ENCODE measurements around the gene F3. TPM values are rescaled to one million over a fixed set of nuclear protein-coding genes. Genes with fewer than 3 reads are reported as not detected.

Gene F3
- total and polyA plus RNA-seq, 2 experiments from 2014 or later, result 281 to 390 TPM

GRCh38 chr1:94543893-94544635 is 2.5 kb upstream of the F3 start:
- no peaks in the 10 kb centered on the region for H3K27me3 ChIP-seq
- DNase-seq (ENCODE audit: low spot score), result no peak
- H3K4me3 ChIP-seq, result no peak overlapping the region
- H3K4me1 ChIP-seq (ENCODE audit: insufficient read depth), result no peaks in the 10 kb centered on the region
- peaks cover 33% of the 10 kb centered on the region for H3K79me2 ChIP-seq
- H2AFZ ChIP-seq, result no peak overlapping the region
- peak overlapping the region; percentile 97 for H3K27ac ChIP-seq
- TF ChIP-seq EZH2phosphoT487 (IDR thresholded peaks at IDR 0.05; ENCODE audit: low read depth, severe bottlenecking, unreplicated experiment), result no peak
- no peak for TF ChIP-seq CTCF (IDR thresholded peaks at IDR 0.05; ENCODE audit: poor library complexity)
- TF ChIP-seq EZH2 (IDR thresholded peaks at IDR 0.05; ENCODE audit: borderline replicate concordance), result no peak
- no peaks in the 10 kb centered on the region for H3K9me2 ChIP-seq (replicated peaks; ENCODE audit: insufficient read depth)
- peaks cover 19% of the 10 kb centered on the region for H4K20me1 ChIP-seq (ENCODE audit: insufficient read depth, poor library complexity, severe bottlenecking)
- 59% methylated on average over 4 of the region's 4 CpGs for WGBS (ENCODE audit: low lambda C conversion rate, missing lambda C conversion rate)
- no peaks in the 10 kb centered on the region for H3K36me3 ChIP-seq (replicated peaks; ENCODE audit: insufficient read depth, low read depth)
- H3K9me3 ChIP-seq (ENCODE audit: low read depth), result no peaks in the 10 kb centered on the region
- peak overlapping the region; percentile 81 for H3K4me2 ChIP-seq

GRCh38 chr1:94543001-94543400 is 1.4 kb upstream of the F3 start:
- Histone ChIP-seq H3K27me3 (no peaks in the 10 kb centered on the region), H3K36me3 (replicated peaks; ENCODE audit: insufficient read depth, low read depth) (no peaks in the 10 kb centered on the region), H3K4me1 (ENCODE audit: insufficient read depth) (peaks cover 10% of the 10 kb centered on the region), H2AFZ (no peak overlapping the region), H4K20me1 (ENCODE audit: insufficient read depth, poor library complexity, severe bottlenecking) (peaks cover 29% of the 10 kb centered on the region), H3K9me3 (ENCODE audit: low read depth) (no peaks in the 10 kb centered on the region), H3K79me2 (peaks cover 43% of the 10 kb centered on the region), H3K9me2 (replicated peaks; ENCODE audit: insufficient read depth) (no peaks in the 10 kb centered on the region), H3K27ac (peak overlapping the region; percentile 97), H3K4me3 (peak overlapping the region; percentile 72), H3K4me2 (peak overlapping the region; percentile 81)
- DNase-seq (ENCODE audit: low spot score), result no peak
- WGBS (ENCODE audit: low lambda C conversion rate, missing lambda C conversion rate), result 32% methylated on average over 1 of the region's 1 CpG
- no peak for TF ChIP-seq EZH2 (IDR thresholded peaks at IDR 0.05; ENCODE audit: borderline replicate concordance)
- no peak for TF ChIP-seq CTCF (IDR thresholded peaks at IDR 0.05; ENCODE audit: poor library complexity)
- TF ChIP-seq EZH2phosphoT487 (IDR thresholded peaks at IDR 0.05; ENCODE audit: low read depth, severe bottlenecking, unreplicated experiment), result no peak

GRCh38 chr1:94542088-94542870 is 720 bp upstream of the F3 start:
- peaks cover 51% of the 10 kb centered on the region for H3K79me2 ChIP-seq
- peak overlapping the region; percentile 30 for H2AFZ ChIP-seq
- no peaks in the 10 kb centered on the region for H3K36me3 ChIP-seq (replicated peaks; ENCODE audit: insufficient read depth, low read depth)
- peak overlapping the region; percentile 97 for H3K27ac ChIP-seq
- 3% methylated on average over 26 of the region's 26 CpGs for WGBS (ENCODE audit: low lambda C conversion rate, missing lambda C conversion rate)
- H3K4me2 ChIP-seq, result peak overlapping the region; percentile 81
- H3K27me3 ChIP-seq, result no peaks in the 10 kb centered on the region
- DNase-seq (ENCODE audit: low spot score), result no peak
- peak overlapping the region; percentile 72 for H3K4me3 ChIP-seq
- H3K9me2 ChIP-seq (replicated peaks; ENCODE audit: insufficient read depth), result no peaks in the 10 kb centered on the region
- H4K20me1 ChIP-seq (ENCODE audit: insufficient read depth, poor library complexity, severe bottlenecking), result peaks cover 35% of the 10 kb centered on the region
- H3K9me3 ChIP-seq (ENCODE audit: low read depth), result no peaks in the 10 kb centered on the region
- TF ChIP-seq EZH2 (IDR thresholded peaks at IDR 0.05; ENCODE audit: borderline replicate concordance) (no peak), EZH2phosphoT487 (IDR thresholded peaks at IDR 0.05; ENCODE audit: low read depth, severe bottlenecking, unreplicated experiment) (no peak), CTCF (IDR thresholded peaks at IDR 0.05; ENCODE audit: poor library complexity) (no peak)
- peaks cover 17% of the 10 kb centered on the region for H3K4me1 ChIP-seq (ENCODE audit: insufficient read depth)
